Measurements from ENCODE around the gene CMSS1.

CMSS1 gene

DNA sequence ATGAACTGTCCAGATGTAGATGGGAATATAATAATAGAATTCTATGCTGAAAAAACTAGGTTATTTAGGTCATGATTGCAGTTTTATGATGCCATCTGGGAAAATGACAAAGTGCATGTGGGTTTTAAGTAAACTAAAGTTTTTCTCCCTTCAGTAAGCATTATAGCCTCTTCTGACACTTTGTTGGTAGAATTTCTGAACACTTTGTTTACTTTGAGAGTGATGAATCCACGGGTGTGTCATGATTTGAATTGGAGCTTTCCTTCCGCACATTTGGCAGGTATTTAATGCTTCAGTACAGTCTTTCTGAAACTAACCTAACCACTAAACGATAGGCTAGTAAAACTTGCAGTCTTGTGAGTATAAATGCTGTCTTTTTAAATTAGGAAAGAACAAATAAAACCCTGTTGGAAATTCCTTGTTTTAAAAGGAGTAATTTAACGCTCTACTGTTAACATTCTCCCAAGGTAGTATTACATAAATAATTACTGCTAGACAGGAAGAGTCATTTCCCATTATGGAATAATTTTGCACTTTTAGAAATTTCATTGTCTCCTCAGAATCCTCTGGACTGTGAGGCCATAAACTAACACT is 289.7 kb downstream of the CMSS1 start:
- no peak for DNase-seq (ENCODE audit: low spot score)

DNA sequence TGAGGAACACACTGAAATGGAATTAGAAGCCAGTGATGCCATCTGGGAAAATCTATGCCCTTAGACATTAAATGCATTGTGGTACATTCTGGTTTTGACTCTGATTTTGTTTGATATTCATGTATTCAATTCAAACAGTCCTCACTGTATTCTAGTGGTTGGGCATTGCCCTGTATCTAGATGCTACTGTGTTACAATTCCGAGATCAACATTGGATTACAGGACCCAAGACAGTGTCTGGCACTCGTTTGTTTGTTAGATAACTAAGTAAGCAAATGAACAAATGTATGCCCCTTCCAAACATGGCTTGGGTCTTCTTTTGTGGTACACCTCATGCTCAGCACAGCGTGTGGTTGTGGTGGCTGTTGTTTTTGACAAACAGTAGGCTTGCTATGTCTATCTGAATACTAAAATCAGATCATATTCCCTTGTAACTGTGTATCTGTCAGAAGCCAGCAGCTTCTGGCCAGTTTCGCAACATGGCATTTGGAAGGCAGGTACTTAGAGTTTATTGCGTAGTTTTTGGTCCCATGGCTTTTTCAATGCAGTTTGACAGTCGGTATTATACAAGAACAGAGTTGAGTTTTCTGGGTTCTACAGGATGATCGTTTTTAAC is 290.9 kb downstream of the CMSS1 start:
- DNase-seq (ENCODE audit: low spot score), result no peak

DNA sequence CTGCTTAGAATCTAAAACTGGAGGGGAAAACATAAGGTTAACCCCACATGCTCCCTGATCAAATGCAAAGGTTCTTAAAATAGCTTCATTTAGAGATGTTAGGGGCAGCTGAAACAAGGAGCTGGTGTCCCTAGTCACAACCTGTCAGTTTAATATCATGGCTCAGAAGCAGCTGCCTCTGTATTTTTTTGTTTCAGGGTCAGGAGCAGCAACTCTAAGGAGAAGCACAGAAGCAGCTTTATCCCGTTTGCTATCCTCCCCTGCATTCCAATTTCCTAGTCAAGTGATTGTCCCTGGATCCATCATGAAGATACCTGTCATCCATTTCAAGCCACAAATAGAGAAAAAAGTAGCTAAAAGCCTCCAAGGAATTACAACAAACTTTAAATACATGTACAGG is 292.5 kb downstream of the CMSS1 start:
- DNase-seq (ENCODE audit: low spot score), result no peak

DNA sequence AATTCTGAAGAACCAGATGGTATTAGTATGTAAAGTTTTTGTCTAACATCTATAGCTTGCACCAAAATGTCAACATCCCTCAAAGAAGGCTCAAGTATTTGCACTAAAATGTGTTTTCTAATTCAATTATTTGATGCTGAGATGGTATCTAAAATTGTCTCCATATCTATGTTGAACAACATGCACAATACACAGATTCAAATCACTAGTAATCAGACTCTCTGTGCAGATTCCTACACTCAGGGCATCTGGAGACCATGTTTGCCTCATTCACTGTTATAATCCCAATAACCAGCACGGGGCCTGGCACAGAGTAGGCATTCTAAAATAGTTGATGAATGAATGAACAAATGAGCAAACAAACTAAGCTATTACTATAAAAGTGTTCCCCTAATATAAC is 294.1 kb downstream of the CMSS1 start:
- no peak for DNase-seq (ENCODE audit: low spot score)

DNA sequence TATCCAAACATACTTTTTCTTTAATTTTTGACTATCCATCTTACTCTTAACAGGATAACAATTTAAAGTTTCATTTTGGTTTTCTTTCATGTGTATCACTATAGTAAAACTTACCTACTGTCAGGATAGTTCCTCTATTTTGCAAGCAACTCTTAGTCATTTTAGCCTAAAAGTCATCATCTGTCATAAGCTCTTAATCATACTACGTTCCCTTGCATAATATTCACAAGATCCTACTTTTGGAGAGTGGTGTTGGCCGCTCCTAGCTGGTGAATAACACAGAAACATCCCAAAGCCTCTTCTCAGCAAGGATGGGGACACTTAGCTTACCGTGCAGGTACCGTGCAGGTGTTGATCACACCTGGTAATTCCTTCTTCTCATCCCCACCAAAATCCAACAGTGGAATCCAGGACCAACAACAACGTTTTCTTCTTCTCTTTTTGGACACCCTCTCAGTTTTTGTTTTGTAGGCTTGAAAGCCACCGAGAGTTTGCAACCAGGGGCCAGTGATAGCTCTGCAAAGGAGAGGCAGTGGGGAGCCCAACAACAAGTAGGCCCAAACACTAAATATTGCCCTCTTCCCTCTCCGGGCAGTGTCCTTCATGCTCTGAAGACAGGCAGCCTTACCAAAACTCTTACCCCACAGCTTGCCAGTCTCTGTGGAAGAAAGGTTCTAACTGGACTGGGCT is 296.2 kb downstream of the CMSS1 start:
- no peak for DNase-seq (ENCODE audit: low spot score)

DNA sequence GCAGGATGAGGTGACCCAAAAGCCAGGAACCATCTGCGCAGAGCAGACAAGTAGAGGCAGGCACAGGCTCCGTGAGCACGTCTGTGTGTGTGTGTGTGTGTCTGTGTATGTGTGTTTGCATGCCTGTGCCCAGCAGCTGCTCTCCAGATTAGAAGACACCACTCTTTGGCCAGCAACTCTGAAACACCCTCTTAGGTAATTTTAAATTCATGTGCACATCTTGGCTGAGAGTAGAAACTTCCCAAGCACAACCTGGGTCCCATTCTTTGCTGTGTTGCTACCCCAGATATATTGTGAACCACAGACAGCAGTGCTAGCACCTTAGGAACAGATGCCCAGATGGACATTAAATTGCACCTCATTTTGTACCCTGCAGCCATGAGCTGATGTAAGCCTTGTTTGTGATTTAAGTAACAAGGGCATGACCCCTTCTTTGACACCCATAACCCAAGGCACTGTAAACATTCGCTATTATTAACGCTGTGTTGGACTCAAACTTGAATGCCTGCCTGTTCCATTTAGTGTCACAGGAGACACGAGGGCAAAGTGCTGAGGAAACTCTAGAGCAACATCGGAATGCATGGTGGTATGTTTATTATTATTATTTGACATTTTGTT is 296.9 kb downstream of the CMSS1 start, which contains the start of gene FILIP1L:
TSS of gene FILIP1L (minus strand) at position 89 of the 618 bp plus-strand sequence.
- DNase-seq (ENCODE audit: low spot score), result no peak

DNA sequence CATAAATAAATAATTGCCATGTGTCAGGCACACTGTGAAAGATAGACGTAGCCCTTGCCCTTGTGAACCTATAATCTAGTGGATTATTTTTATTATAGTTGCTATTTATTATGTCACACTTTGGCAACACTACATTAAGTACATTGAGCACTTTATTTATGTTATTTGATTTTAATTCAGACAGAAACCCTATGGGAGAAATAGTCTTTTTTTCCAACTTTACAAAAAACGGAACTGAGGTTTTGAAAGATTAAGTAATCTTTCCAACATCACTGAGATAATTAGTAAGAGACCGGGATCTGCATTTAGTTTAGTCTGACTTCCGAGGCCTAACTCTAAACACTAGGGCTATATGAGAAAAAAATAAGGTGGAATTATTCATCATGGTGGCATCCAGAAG is 299.4 kb downstream of the CMSS1 start:
- DNase-seq (ENCODE audit: low spot score), result no peak

DNA sequence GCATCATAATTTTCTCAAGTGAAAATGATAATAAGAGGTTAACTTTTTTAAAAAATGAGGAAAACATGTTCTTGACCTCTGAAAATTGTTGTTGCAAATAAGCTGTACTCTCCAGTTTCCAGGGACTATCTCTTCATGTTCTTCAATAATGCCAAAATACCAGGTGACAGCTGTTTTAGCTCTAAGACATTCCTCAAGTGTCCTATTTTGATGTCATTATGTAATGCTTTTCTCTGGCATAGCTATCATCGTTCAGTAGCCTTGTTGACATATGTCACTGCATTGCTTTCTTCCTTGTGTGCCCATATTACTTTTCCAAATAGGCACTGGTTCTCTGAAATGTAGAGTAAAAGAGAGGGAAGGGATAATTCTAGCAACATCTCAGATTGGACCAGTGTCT is 302.4 kb downstream of the CMSS1 start:
- DNase-seq (ENCODE audit: low spot score), result no peak

DNA sequence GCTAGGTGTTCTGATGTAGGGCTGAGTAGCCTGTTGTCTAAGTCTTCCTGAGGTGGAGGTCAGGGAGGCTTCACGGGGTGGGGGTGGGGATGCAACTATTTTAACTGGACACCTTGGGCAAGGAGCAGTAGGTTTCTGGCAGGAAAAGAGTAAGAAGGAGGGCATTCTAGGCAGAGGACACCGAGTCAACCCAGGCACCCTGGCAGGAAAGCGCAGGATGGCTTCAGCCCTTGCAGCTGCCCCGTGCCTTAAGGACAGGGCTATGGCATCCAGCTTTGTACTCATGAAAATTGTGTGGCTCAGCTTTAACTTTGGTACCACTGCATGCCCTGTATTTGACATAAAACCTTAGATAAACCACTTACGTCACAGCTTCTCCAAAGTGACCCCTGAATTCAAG is 303.0 kb downstream of the CMSS1 start:
- no peak for DNase-seq (ENCODE audit: low spot score)

DNA sequence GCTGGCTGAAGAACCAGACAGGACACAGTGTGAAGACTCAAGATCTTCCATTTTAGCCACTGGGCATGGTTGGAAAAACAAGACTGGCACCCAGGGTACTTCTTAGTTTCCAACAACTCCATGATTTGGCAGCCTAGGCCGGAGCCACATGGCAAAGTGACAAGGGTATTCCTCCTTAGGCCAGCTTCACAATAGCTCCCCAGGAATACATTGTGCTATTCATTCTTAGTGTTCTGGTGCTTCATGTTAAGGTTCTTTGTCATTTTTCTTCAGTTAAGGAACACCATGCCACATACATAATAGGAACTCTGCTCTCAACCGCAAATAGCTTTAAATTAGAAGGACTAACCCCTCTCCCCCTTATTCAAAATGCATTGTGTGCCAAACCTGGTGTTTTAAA is 304.7 kb downstream of the CMSS1 start:
- no peak for DNase-seq (ENCODE audit: low spot score)

DNA sequence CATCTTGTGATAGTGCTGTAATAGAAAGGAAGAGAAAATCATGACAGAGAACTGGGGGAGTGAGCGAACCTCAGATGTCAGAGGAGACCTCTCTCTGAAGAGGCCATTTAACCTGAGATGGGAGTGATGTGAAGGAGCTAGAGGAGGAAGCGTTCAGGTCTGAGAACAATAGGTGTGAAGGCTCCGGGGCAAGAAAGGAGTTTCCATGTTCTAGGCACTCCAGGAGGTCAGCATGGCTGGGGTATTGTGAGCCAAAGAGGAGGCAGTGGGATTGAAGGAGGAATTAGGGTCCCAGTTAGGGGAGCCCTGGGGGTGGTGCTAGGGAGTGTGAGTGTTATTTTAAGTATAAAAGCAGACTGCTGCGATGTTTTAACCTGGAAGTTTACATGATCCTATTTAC is 305.4 kb downstream of the CMSS1 start:
- DNase-seq (ENCODE audit: low spot score), result no peak

DNA sequence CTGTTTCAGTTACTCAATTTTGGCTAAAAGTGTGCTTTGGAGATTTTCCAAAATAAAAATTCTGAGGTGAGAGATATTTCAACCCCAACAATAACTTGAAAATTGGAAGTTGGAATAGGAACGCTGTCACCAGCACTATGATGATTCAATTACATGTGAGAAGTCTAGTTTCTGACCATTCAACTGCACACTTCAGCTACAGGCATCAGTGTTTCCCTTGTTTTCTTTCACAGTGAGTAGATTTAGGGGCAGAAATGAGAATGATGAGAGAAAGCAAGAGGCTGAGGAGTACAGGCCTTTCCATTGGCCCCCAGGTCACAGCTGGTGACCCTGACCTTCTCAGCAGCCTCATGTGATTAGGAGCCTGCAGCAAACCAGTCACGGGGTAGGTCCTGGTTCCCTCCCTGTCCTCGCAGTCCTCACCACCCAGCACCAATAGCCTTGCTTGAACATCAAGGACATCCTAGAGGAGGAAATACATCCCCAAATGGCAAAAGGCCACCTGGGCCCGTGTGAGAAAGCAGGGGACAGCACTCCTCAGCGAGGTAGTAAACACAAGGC is 306.6 kb downstream of the CMSS1 start:
- no peak for DNase-seq (ENCODE audit: low spot score)

DNA sequence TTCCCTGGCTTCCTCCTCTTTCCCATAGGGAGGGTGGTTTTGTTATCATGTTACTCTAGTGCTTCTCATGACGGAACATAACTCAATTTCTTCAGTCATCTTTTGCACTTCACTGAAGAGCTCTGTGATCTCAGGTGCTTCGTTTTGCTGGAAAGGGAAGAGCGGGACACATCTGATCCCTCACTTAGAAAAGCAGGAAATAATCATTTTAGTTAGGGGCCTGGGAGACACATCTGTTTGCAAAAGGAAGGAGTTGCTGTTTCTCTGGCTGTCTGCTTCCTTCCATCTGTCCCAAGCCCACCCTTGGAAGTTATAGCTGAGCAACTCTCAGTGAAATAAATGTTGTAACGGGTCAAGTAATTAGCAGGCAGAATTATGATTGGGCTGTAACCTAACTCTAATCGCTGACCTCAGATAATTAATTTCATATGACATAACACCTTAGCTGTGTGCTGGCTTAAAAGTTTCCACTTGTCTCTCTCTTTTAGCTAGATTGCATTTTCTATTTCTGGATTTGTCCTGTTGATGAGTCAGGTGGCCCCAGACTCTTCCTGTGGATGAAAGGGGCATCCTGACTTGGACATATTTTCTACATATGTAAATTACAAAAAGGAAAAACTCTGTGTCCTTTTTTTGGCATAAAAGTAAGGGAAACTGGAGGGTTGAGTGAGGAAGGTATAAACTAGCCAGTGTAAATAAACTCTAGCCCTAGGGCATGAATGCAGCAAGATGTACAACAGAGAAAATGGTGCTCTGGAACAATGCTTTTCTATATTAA is 307.7 kb downstream of the CMSS1 start:
- no peak for DNase-seq (ENCODE audit: low spot score)

DNA sequence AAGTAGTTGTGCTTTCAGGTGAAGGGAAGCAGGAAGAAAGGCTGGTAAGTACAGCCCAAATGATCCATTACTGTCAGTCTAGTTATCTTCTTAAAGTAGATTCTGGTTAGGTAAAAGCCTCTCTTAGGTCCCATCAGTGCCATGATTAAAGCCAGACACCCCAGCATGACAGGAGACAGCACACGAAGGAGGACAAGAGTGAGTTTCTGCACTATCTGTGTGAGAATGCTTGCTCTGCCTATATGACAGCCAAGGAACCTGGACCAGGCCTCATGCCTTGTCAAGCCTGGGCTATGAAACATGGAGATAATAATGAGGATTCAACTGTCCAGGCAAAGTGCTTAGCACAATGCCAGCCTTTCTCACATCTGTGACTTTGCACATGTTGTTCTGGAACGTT is 310.1 kb downstream of the CMSS1 start:
- no peak for DNase-seq (ENCODE audit: low spot score)

DNA sequence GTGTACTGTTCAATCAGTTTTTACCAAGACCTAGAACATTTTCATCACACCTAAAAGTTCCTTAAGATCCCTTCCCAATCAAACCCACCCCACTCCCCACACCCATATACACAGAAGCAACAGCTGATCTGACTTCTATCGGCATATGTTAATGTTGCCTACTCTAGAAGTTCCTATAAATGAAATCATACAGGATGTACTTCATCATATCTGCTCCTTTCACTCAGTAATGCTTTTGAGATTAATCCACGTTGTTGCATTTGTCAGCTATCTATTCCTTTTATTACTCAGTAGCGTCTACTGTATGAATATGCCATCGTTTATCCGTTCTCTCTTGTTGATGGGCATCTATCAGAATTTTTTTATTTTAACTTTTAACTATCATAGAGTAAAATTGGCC is 310.9 kb downstream of the CMSS1 start:
- DNase-seq (ENCODE audit: low spot score), result no peak

DNA sequence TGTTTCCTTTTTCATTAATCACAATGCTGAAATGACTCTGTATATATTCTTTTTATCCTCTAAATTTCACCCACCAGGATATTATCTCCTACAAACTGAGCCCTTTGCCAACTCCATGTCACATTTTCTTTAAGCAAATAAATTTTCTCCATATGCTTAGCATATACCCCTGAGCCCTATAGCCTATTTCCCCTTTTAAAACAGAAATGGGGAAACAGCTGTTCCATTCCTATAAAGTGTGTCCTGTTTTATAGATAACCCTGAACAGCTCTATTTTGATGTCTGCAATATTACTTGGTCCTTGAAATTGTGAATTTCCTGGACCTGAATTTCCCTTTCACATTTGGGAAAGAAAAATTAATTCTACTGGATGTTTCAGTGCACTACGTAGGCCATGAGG is 312.3 kb downstream of the CMSS1 start:
- no peak for DNase-seq (ENCODE audit: low spot score)

DNA sequence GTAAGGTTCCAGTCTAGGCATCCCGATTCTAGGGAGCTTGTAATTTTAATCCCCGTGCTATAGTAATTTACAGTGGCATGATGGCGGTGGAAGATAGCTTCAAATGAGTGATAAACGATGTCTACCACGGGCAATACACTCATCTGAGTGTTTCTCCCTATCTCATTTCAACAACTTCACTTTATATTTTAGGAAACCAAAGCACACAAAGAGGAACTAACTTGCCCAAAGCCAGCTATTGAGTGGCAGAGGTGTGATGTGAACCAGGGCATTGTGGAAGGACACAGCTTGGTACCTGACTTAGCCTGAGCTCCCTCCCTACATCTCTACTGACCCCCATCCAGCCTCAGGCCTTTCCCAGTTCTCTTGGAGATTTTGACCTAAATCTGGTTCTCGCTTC is 313.6 kb downstream of the CMSS1 start:
- DNase-seq (ENCODE audit: low spot score), result no peak

DNA sequence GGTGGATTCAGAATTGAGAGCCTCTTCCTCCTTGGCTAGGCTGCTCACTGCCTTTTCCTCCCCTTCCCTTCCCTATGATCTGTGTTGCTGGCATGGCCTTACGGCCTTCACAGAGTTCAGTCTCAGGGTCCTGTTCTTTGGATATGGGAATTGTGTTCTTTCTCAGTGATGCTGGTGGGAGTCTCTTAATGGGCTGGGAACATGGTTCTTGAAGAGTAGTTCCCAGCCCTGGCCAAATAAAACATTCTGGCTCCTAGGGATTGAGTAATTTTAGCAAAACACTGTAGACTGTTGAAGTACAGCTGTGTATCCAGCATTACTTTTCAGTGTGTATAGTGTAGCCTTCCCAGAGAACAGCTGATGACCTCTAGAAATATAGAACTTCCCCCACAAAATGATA is 319.3 kb downstream of the CMSS1 start:
- no peak for DNase-seq (ENCODE audit: low spot score)

DNA sequence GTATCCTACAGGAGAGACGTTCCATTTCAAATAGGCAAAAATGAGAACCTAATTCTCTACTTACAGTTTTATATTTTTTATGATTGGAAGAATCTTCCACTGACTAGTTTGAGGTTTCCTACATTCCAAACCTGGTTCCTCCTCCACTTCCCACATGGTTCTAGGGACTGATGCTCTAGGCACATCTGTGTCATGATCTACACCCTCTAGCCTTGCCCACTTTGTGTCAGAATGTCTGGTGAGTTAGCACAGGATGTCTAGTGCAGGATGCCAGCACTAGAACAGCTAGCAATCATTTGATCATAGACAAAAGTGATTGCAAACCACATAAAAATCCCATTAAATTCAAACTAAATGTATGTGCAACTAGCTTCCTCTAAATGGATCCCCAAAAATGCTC is 323.3 kb downstream of the CMSS1 start:
- DNase-seq (ENCODE audit: low spot score), result no peak

DNA sequence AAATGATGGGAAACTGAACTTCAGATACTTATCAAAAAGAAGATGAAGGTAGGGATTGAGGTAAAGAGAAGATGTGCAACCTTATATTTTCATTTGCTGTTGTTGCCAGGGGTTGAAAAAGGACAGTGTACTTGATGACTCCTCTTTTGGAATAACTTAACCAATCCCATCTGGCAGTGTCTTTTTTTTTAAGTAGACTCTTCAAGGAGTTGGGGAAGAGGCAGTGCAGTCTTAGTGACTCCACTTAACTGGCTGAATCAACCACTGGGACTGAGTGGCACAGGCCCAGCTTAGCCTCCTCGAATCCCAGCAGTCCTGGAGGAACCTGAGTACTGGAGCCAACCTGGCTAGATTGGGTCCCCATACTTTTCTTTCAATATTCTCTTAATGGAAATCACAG is 323.9 kb downstream of the CMSS1 start:
- no peak for DNase-seq (ENCODE audit: low spot score)

DNA sequence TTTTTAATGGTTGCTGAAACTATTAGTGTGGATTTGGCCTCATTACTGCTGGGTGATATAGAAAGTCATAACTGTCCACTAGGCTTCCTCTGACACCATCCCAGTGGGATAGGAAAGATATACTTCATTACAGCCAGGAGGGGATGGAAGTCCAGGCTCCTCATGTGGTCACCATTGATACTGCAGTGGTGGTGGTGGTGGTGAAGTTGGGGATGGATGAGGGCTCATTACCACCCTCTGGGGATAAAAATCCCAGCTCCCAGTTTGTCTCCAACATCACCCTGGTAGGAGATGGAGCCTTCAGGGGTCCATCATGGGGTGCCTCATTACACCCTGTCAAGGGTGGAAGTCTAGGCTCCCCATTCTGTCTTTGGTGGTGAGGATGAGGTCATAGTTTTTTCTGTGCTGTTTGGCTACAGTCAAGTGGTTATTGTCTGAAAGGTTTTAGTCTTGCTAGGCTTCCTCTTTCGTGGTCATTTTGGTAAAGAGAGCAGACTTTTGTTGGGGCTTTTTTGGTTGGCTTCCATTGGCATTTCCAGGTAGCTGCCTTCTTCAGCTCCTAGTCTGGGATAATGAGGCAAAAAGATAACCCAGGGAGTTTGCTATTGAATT is 326.7 kb downstream of the CMSS1 start:
- DNase-seq (ENCODE audit: low spot score), result no peak

DNA sequence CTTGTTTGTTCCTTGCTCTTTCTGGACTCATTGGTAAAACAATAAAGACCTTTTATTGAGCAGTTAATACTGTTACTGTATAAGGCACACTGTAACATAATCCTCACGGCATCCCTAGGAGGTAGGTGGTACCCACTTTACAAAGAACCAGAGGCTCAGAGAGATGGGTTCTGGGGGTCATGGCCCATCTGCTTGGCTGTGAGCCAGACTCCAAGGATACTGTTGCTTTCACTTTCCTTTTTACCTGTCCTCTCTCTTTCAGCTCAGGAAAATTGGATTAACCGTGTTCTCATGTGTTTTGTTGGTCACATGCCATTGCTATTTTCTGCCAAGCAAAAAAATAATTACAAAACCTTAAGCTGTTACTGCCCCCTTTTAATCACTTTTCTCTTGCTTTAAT is 331.5 kb downstream of the CMSS1 start:
- no peak for DNase-seq (ENCODE audit: low spot score)
